Peyer's patch (tissue), 4 donors: Measurements from ENCODE around the gene PHEX.

ENCODE experiments used
- POLR2A ChIP-seq, 2 donors: fragments of 450-650 bp; IDR thresholded peaks; one replicate each; pipeline ENCODE4 v1.5.1; 2017; ENCODE audit warnings: antibody characterized with exemption in 2 of 2, mild to moderate bottlenecking in 2 of 2, moderate library complexity in 2 of 2
- TF ChIP-seq, protein P1 (sequence below), 6 experiments: fragments of 450-650 bp in 4 of 6; fragments of 200-600 bp in 2 of 6; sonication (generic) in 1 of 6; IDR thresholded peaks; one replicate each; pipeline ENCODE4 v1.5.1; 2017 to 2019; ENCODE audit warnings: antibody characterized with exemption in 6 of 6, mild to moderate bottlenecking in 3 of 6, moderate library complexity in 1 of 6

GRCh38 chrX:22057667-22058066 lies 25.5 kb downstream of the PHEX start:
- TF ChIP-seq, protein P1, sequence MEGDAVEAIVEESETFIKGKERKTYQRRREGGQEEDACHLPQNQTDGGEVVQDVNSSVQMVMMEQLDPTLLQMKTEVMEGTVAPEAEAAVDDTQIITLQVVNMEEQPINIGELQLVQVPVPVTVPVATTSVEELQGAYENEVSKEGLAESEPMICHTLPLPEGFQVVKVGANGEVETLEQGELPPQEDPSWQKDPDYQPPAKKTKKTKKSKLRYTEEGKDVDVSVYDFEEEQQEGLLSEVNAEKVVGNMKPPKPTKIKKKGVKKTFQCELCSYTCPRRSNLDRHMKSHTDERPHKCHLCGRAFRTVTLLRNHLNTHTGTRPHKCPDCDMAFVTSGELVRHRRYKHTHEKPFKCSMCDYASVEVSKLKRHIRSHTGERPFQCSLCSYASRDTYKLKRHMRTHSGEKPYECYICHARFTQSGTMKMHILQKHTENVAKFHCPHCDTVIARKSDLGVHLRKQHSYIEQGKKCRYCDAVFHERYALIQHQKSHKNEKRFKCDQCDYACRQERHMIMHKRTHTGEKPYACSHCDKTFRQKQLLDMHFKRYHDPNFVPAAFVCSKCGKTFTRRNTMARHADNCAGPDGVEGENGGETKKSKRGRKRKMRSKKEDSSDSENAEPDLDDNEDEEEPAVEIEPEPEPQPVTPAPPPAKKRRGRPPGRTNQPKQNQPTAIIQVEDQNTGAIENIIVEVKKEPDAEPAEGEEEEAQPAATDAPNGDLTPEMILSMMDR (IDR thresholded peaks at IDR 0.05), result no peak
- TF ChIP-seq POLR2A (IDR thresholded peaks at IDR 0.05), result no peak
